PC-3 (cell line): ENCODE results near the gene ATM. TPM values are rescaled to one million over a fixed set of nuclear protein-coding genes. Genes with fewer than 3 reads are reported as not detected.

Source experiments
- ATAC-seq: fragments of 200-7000 bp; cut with Tn5 transposase; 2 replicates; pipeline ENCODE4 v1.9.1; 2020; ENCODE audit warnings: mild to moderate bottlenecking, moderate library complexity
- BruUV-seq: library from RNA; stranded (reverse); fragments of 400-500 nt; replicated peaks from 2 replicates; lab custom pipeline; 2021; lab: Mats Ljungman, UMichigan
- CTCF ChIA-PET: fragments of 300-600 bp; sonication (Branson Sonifier 250); formaldehyde crosslinking; loops from one replicate; lab custom pipeline; 2022; ENCODE audit warnings: antibody characterized with exemption; lab: Charles Lee
- POLR2A ChIA-PET: fragments of 300-600 bp; sonication (Branson Sonifier 250); formaldehyde crosslinking; loops from one replicate; lab custom pipeline; 2022; ENCODE audit warnings: antibody characterized with exemption; ENCODE audit not compliant: unreplicated experiment; lab: Charles Lee
- DNase-seq: peaks from one replicate; pipeline ENCODE4 v3.0.0-alpha.2; 2015
- H2AFZ ChIP-seq: fragments of 300-600 bp; sonication (generic); 2 replicates; pipeline ENCODE4 v1.6.0; 2016; ENCODE audit warnings: antibody characterized with exemption, low read length
- H3F3A ChIP-seq: fragments of 300-600 bp; sonication (generic); one replicate; pipeline ENCODE4 v1.6.0; 2017; ENCODE audit warnings: antibody characterized with exemption, low read length, control low read depth, mild to moderate bottlenecking; ENCODE audit not compliant: unreplicated experiment
- H3K27ac ChIP-seq: fragments of 300-600 bp; sonication (generic); 2 replicates; pipeline ENCODE4 v1.5.1; 2016; ENCODE audit warnings: mild to moderate bottlenecking, low read length
- H3K27me3 ChIP-seq: fragments of 300-600 bp; sonication (generic); 2 replicates; pipeline ENCODE4 v1.6.1; 2016; ENCODE audit warnings: low read length, mixed read lengths
- H3K36me3 ChIP-seq: fragments of 300-600 bp; sonication (generic); 2 replicates; pipeline ENCODE4 v1.6.1; 2016; ENCODE audit warnings: low read depth, mixed run types, low read length, mixed read lengths
- H3K4me1 ChIP-seq: fragments of 300-600 bp; sonication (generic); 2 replicates; pipeline ENCODE4 v1.5.1; 2016; ENCODE audit warnings: low read length; ENCODE audit not compliant: insufficient read depth
- H3K4me2 ChIP-seq: fragments of 300-600 bp; sonication (generic); 2 replicates; pipeline ENCODE4 v1.6.0; 2016; ENCODE audit warnings: low read length
- H3K4me3 ChIP-seq: fragments of 300-600 bp; sonication (generic); 2 replicates; pipeline ENCODE4 v1.5.1; 2016; ENCODE audit warnings: mild to moderate bottlenecking, low read length, mixed read lengths
- H3K79me2 ChIP-seq: fragments of 300-600 bp; sonication (generic); 2 replicates; pipeline ENCODE4 v1.6.1; 2017; ENCODE audit warnings: low read length, mixed read lengths
- H3K9ac ChIP-seq: fragments of 300-600 bp; sonication (generic); 2 replicates; pipeline ENCODE4 v1.6.0; 2016; ENCODE audit warnings: mild to moderate bottlenecking, low read length
- H3K9me2 ChIP-seq: fragments of 300-600 bp; sonication (generic); replicated peaks from 2 replicates; pipeline ENCODE4 v1.6.1; 2016; ENCODE audit warnings: mixed run types, low read length, mixed read lengths
- H3K9me3 ChIP-seq: fragments of 300-600 bp; sonication (generic); 2 replicates; pipeline ENCODE4 v1.6.1; 2016; ENCODE audit warnings: low read length, mixed read lengths
- H4K20me1 ChIP-seq: fragments of 300-600 bp; sonication (generic); 2 replicates; pipeline ENCODE4 v1.6.1; 2016; ENCODE audit warnings: low read length, mixed read lengths
- EZH2 ChIP-seq: fragments of 300-600 bp; sonication (generic); IDR thresholded peaks from one replicate; pipeline ENCODE4 v1.6.1; 2017; ENCODE audit warnings: antibody characterized with exemption, mild to moderate bottlenecking, low read length; ENCODE audit not compliant: unreplicated experiment
- EZH2phosphoT487 ChIP-seq: fragments of 300-600 bp; sonication (generic); IDR thresholded peaks from 2 replicates; pipeline ENCODE4 v1.6.1; 2018; ENCODE audit warnings: mild to moderate bottlenecking, antibody characterized with exemption, low read length, borderline replicate concordance
- intact Hi-C: fragments of 100-400 bp; cut with micrococcal nuclease; formaldehyde crosslinking; loops from 2 replicates; pipeline ENCODE4 v1.9.0; 2023
- total RNA-seq: library from RNA; depleted of rRNA; stranded (reverse); fragments of >200 nt; gene quantifications from 2 replicates; pipeline ENCODE4 v1.2.3, GENCODE V29; 2014
- TF ChIP-seq, protein P1 (sequence below): fragments of 300-600 bp; sonication (generic); conservative IDR thresholded peaks from 2 replicates; pipeline ENCODE4 v1.5.1; 2017; ENCODE audit warnings: antibody characterized with exemption, low read depth, mild to moderate bottlenecking, low read length

Gene ATM
- total RNA-seq, 1 experiment from 2014 or later: 55.3 TPM

DNA sequence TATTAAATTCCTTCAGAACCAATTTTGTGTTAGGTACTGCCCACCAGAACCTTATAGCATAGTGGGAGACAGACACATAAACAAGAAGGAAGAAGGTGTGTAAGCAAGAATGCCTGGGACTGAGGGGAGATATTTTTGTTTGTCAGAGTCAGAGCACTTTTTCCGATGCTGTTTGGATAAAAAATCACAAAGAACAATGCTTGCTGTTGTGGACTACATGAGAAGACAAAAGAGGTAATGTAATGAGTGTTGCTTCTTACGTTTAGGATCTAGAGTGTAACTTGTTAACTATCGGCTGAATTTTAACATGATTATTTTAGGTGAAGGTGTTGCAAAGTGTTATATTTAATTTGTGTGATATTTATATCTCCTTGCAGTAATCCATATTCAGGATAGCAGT lies 84.9 kb downstream of the ATM start:
- intact Hi-C loops: loop anchor here (10.0 kb wide), 1 partner anchor 347 kb away; no protein-coding TSS in a partner anchor
- no TSS peak for BruUV-seq

DNA sequence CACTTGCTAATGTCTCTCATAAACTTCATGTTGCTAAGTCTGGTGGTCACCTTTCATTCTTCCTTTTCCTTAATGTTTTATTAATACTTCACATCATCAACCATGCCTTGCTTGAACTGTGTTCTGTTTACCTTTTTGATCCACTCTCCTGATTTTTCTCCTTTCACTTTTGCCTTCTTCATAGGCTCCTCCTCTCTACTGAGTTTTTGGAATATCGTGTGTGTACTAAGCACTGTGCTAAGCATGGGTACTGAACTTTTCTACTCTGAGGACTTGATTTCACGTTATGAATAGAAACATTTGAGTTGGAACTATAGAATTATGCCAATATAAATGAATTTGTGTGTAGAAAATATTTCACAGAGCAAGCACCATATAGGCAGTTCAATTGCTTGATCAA lies 90.6 kb downstream of the ATM start:
- no peaks in the 10 kb centered on the region for H3K79me2 ChIP-seq
- H4K20me1 ChIP-seq: no peaks in the 10 kb centered on the region
- intact Hi-C loops: no loop called here
- DNase-seq: no peak
- H3K4me3 ChIP-seq: no peak overlapping the region
- no peaks in the 10 kb centered on the region for H3K4me1 ChIP-seq
- no peak overlapping the region for H3K27ac ChIP-seq
- TF ChIP-seq, protein P1, sequence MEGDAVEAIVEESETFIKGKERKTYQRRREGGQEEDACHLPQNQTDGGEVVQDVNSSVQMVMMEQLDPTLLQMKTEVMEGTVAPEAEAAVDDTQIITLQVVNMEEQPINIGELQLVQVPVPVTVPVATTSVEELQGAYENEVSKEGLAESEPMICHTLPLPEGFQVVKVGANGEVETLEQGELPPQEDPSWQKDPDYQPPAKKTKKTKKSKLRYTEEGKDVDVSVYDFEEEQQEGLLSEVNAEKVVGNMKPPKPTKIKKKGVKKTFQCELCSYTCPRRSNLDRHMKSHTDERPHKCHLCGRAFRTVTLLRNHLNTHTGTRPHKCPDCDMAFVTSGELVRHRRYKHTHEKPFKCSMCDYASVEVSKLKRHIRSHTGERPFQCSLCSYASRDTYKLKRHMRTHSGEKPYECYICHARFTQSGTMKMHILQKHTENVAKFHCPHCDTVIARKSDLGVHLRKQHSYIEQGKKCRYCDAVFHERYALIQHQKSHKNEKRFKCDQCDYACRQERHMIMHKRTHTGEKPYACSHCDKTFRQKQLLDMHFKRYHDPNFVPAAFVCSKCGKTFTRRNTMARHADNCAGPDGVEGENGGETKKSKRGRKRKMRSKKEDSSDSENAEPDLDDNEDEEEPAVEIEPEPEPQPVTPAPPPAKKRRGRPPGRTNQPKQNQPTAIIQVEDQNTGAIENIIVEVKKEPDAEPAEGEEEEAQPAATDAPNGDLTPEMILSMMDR: no peak
- TF ChIP-seq EZH2phosphoT487: no peak
- no peak for TF ChIP-seq EZH2
- peaks cover 6% of the 10 kb centered on the region; the same call in 1 of the 2 replicates for H3K36me3 ChIP-seq
- no peak overlapping the region for H2AFZ ChIP-seq
- no peaks in the 10 kb centered on the region for H3K9me2 ChIP-seq
- no peaks in the 10 kb centered on the region for H3K9me3 ChIP-seq
- CTCF ChIA-PET: no interaction called here
- H3F3A ChIP-seq: no peaks in the 10 kb centered on the region
- no peak for ATAC-seq
- POLR2A ChIA-PET: no interaction called here
- no TSS peak for BruUV-seq
- H3K9ac ChIP-seq: no peak overlapping the region
- H3K4me2 ChIP-seq: no peak overlapping the region
- no peaks in the 10 kb centered on the region for H3K27me3 ChIP-seq

More for the DNA sequence above, 84.9 kb downstream of the ATM start:
- no peaks in the 10 kb centered on the region for H3F3A ChIP-seq
- no peak overlapping the region for H3K27ac ChIP-seq
- no peak overlapping the region for H3K4me3 ChIP-seq
- no peak overlapping the region for H3K9ac ChIP-seq
- no peak overlapping the region for H2AFZ ChIP-seq
- no peak for DNase-seq
- TF ChIP-seq EZH2 (no peak), EZH2phosphoT487 (no peak)
- TF ChIP-seq, protein P1: no peak
- H4K20me1 ChIP-seq: no peaks in the 10 kb centered on the region
- no peaks in the 10 kb centered on the region for H3K27me3 ChIP-seq
- H3K79me2 ChIP-seq: no peaks in the 10 kb centered on the region
- ATAC-seq: no peak
- H3K9me2 ChIP-seq: no peaks in the 10 kb centered on the region
- peaks cover 14% of the 10 kb centered on the region; the same call in 1 of the 2 replicates for H3K36me3 ChIP-seq
- ChIA-PET POLR2A (no interaction called here), CTCF (no interaction called here)
- H3K4me1 ChIP-seq: no peaks in the 10 kb centered on the region
- H3K4me2 ChIP-seq: no peak overlapping the region
- no peaks in the 10 kb centered on the region for H3K9me3 ChIP-seq

DNA sequence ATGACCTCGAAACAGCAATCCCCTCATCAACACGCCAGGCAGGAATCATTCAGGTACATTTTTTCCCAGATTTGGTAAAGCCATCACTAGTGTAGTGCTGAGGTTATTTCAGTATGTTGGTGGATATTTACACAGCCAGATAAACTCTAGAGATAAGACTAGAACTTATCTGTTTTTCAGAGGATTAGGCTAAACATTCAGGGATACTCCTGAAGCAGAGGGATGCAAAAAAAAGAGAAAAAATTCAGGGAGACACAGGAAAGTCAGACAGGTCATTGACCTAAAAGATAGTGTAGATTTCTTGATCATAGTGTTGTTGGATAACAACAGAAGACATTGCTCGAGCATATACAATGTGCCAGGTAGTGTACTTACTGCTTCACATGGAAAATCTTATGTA lies 93.2 kb downstream of the ATM start:
- ATAC-seq: no peak
- CTCF ChIA-PET: no interaction called here

More for the DNA sequence above, 93.2 kb downstream of the ATM start:
- intact Hi-C loops: no loop called here
- Histone ChIP-seq H3K9me3 (no peaks in the 10 kb centered on the region), H3K4me3 (no peak overlapping the region), H3K27me3 (no peaks in the 10 kb centered on the region), H3K4me2 (no peak overlapping the region), H3K4me1 (no peaks in the 10 kb centered on the region), H3K79me2 (no peaks in the 10 kb centered on the region), H3K36me3 (peaks cover 8% of the 10 kb centered on the region; the same call in 1 of the 2 replicates), H4K20me1 (no peaks in the 10 kb centered on the region), H2AFZ (no peak overlapping the region), H3K9me2 (no peaks in the 10 kb centered on the region), H3K9ac (no peak overlapping the region), H3F3A (no peaks in the 10 kb centered on the region), H3K27ac (no peak overlapping the region)
- TF ChIP-seq, protein P1: no peak
- no peak for TF ChIP-seq EZH2phosphoT487
- no peak for TF ChIP-seq EZH2
- DNase-seq: no peak
- POLR2A ChIA-PET: no interaction called here
- no TSS peak for BruUV-seq
